Measurements from ENCODE around the gene NSF.
A peak's percentile ranks its signal among the peaks of the same experiment; 100 is the strongest.

The NSF gene

GRCh38 chr17:46727572-46728348, 137.3 kb downstream of the NSF start:
- no peak overlapping the region for H3K4me3 ChIP-seq (ENCODE audit: low read depth, low read length)
- H3K27me3 ChIP-seq (ENCODE audit: control insufficient read depth, insufficient read depth, low read length): no peaks in the 10 kb centered on the region
- H3K4me1 ChIP-seq (ENCODE audit: control insufficient read depth, insufficient read depth, low read length): peaks cover 11% of the 10 kb centered on the region
- no peaks in the 10 kb centered on the region for H3K9me3 ChIP-seq (ENCODE audit: control insufficient read depth, insufficient read depth, low read length)
- no peaks in the 10 kb centered on the region for H3K36me3 ChIP-seq (ENCODE audit: control insufficient read depth, insufficient read depth, low read length)
- no peak overlapping the region for H3K9ac ChIP-seq (ENCODE audit: low read depth, low read length)

GRCh38 chr17:46730026-46730425, 139.6 kb downstream of the NSF start:
- Histone ChIP-seq H3K9me3 (ENCODE audit: control insufficient read depth, insufficient read depth, low read length) (no peaks in the 10 kb centered on the region), H3K36me3 (ENCODE audit: control insufficient read depth, insufficient read depth, low read length) (no peaks in the 10 kb centered on the region), H3K4me3 (ENCODE audit: low read depth, low read length) (no peak overlapping the region), H3K4me1 (ENCODE audit: control insufficient read depth, insufficient read depth, low read length) (peaks cover 18% of the 10 kb centered on the region), H3K27me3 (ENCODE audit: control insufficient read depth, insufficient read depth, low read length) (no peaks in the 10 kb centered on the region), H3K9ac (ENCODE audit: low read depth, low read length) (no peak overlapping the region)

GRCh38 chr17:46730679-46731078, 140.2 kb downstream of the NSF start:
- Histone ChIP-seq H3K36me3 (ENCODE audit: control insufficient read depth, insufficient read depth, low read length) (no peaks in the 10 kb centered on the region), H3K9ac (ENCODE audit: low read depth, low read length) (no peak overlapping the region), H3K4me1 (ENCODE audit: control insufficient read depth, insufficient read depth, low read length) (peaks cover 18% of the 10 kb centered on the region), H3K9me3 (ENCODE audit: control insufficient read depth, insufficient read depth, low read length) (no peaks in the 10 kb centered on the region), H3K27me3 (ENCODE audit: control insufficient read depth, insufficient read depth, low read length) (no peaks in the 10 kb centered on the region), H3K4me3 (ENCODE audit: low read depth, low read length) (no peak overlapping the region)

- no peaks in the 10 kb centered on the region for H3K9me3 ChIP-seq (ENCODE audit: control insufficient read depth, insufficient read depth, low read length)
- H3K27me3 ChIP-seq (ENCODE audit: control insufficient read depth, insufficient read depth, low read length): no peaks in the 10 kb centered on the region
- H3K36me3 ChIP-seq (ENCODE audit: control insufficient read depth, insufficient read depth, low read length): no peaks in the 10 kb centered on the region
- no peak overlapping the region for H3K9ac ChIP-seq (ENCODE audit: low read depth, low read length)
- H3K4me1 ChIP-seq (ENCODE audit: control insufficient read depth, insufficient read depth, low read length): peaks cover 18% of the 10 kb centered on the region
- no peak overlapping the region for H3K4me3 ChIP-seq (ENCODE audit: low read depth, low read length)
These were observed 141.7 kb downstream of the NSF start for GRCh38 chr17:46732160-46732559.

- Histone ChIP-seq H3K9me3 (ENCODE audit: control insufficient read depth, insufficient read depth, low read length) (no peaks in the 10 kb centered on the region), H3K9ac (ENCODE audit: low read depth, low read length) (peak overlapping the region; percentile 30)
These were observed 142.4 kb downstream of the NSF start for GRCh38 chr17:46732754-46733398.

GRCh38 chr17:46733837-46734475, 143.5 kb downstream of the NSF start:
- H3K36me3 ChIP-seq (ENCODE audit: control insufficient read depth, insufficient read depth, low read length): no peaks in the 10 kb centered on the region
- no peak overlapping the region for H3K4me3 ChIP-seq (ENCODE audit: low read depth, low read length)
- H3K9ac ChIP-seq (ENCODE audit: low read depth, low read length): no peak overlapping the region
- H3K27me3 ChIP-seq (ENCODE audit: control insufficient read depth, insufficient read depth, low read length): no peaks in the 10 kb centered on the region
- H3K4me1 ChIP-seq (ENCODE audit: control insufficient read depth, insufficient read depth, low read length): peaks cover 18% of the 10 kb centered on the region
- no peaks in the 10 kb centered on the region for H3K9me3 ChIP-seq (ENCODE audit: control insufficient read depth, insufficient read depth, low read length)

More at GRCh38 chr17:46732754-46733398, 142.4 kb downstream of the NSF start:
- Histone ChIP-seq H3K27me3 (ENCODE audit: control insufficient read depth, insufficient read depth, low read length) (no peaks in the 10 kb centered on the region), H3K36me3 (ENCODE audit: control insufficient read depth, insufficient read depth, low read length) (no peaks in the 10 kb centered on the region), H3K4me3 (ENCODE audit: low read depth, low read length) (peak overlapping the region; percentile 41), H3K4me1 (ENCODE audit: control insufficient read depth, insufficient read depth, low read length) (peaks cover 18% of the 10 kb centered on the region)

- Histone ChIP-seq H3K27me3 (ENCODE audit: control insufficient read depth, insufficient read depth, low read length) (no peaks in the 10 kb centered on the region), H3K9ac (ENCODE audit: low read depth, low read length) (no peak overlapping the region), H3K9me3 (ENCODE audit: control insufficient read depth, insufficient read depth, low read length) (no peaks in the 10 kb centered on the region), H3K36me3 (ENCODE audit: control insufficient read depth, insufficient read depth, low read length) (no peaks in the 10 kb centered on the region), H3K4me1 (ENCODE audit: control insufficient read depth, insufficient read depth, low read length) (peaks cover 18% of the 10 kb centered on the region), H3K4me3 (ENCODE audit: low read depth, low read length) (no peak overlapping the region)
These were observed 145.6 kb downstream of the NSF start for GRCh38 chr17:46736100-46736499.

- no peak overlapping the region for H3K4me3 ChIP-seq (ENCODE audit: low read depth, low read length)
- H3K4me1 ChIP-seq (ENCODE audit: control insufficient read depth, insufficient read depth, low read length): peaks cover 11% of the 10 kb centered on the region
- H3K36me3 ChIP-seq (ENCODE audit: control insufficient read depth, insufficient read depth, low read length): no peaks in the 10 kb centered on the region
- no peaks in the 10 kb centered on the region for H3K27me3 ChIP-seq (ENCODE audit: control insufficient read depth, insufficient read depth, low read length)
- no peak overlapping the region for H3K9ac ChIP-seq (ENCODE audit: low read depth, low read length)
- no peaks in the 10 kb centered on the region for H3K9me3 ChIP-seq (ENCODE audit: control insufficient read depth, insufficient read depth, low read length)
These were observed 146.9 kb downstream of the NSF start for GRCh38 chr17:46737326-46737725.

- no peaks in the 10 kb centered on the region for H3K4me1 ChIP-seq (ENCODE audit: control insufficient read depth, insufficient read depth, low read length)
- no peak overlapping the region for H3K9ac ChIP-seq (ENCODE audit: low read depth, low read length)
- H3K9me3 ChIP-seq (ENCODE audit: control insufficient read depth, insufficient read depth, low read length): no peaks in the 10 kb centered on the region
- H3K36me3 ChIP-seq (ENCODE audit: control insufficient read depth, insufficient read depth, low read length): no peaks in the 10 kb centered on the region
- no peaks in the 10 kb centered on the region for H3K27me3 ChIP-seq (ENCODE audit: control insufficient read depth, insufficient read depth, low read length)
- no peak overlapping the region for H3K4me3 ChIP-seq (ENCODE audit: low read depth, low read length)
These were observed 148.1 kb downstream of the NSF start for GRCh38 chr17:46738544-46738943.

GRCh38 chr17:46739982-46740381, 149.5 kb downstream of the NSF start:
- no peaks in the 10 kb centered on the region for H3K4me1 ChIP-seq (ENCODE audit: control insufficient read depth, insufficient read depth, low read length)
- no peaks in the 10 kb centered on the region for H3K27me3 ChIP-seq (ENCODE audit: control insufficient read depth, insufficient read depth, low read length)
- H3K9me3 ChIP-seq (ENCODE audit: control insufficient read depth, insufficient read depth, low read length): no peaks in the 10 kb centered on the region
- H3K4me3 ChIP-seq (ENCODE audit: low read depth, low read length): no peak overlapping the region
- no peaks in the 10 kb centered on the region for H3K36me3 ChIP-seq (ENCODE audit: control insufficient read depth, insufficient read depth, low read length)
- H3K9ac ChIP-seq (ENCODE audit: low read depth, low read length): no peak overlapping the region

GRCh38 chr17:46741122-46741730, 150.8 kb downstream of the NSF start:
- Histone ChIP-seq H3K4me1 (ENCODE audit: control insufficient read depth, insufficient read depth, low read length) (no peaks in the 10 kb centered on the region), H3K36me3 (ENCODE audit: control insufficient read depth, insufficient read depth, low read length) (no peaks in the 10 kb centered on the region), H3K27me3 (ENCODE audit: control insufficient read depth, insufficient read depth, low read length) (no peaks in the 10 kb centered on the region), H3K4me3 (ENCODE audit: low read depth, low read length) (no peak overlapping the region), H3K9ac (ENCODE audit: low read depth, low read length) (no peak overlapping the region), H3K9me3 (ENCODE audit: control insufficient read depth, insufficient read depth, low read length) (no peaks in the 10 kb centered on the region)
